Measurements from ENCODE around the gene GNAS-AS1. TPM values are rescaled to one million over a fixed set of nuclear protein-coding genes. Genes with fewer than 3 reads are reported as not detected.

Gene GNAS-AS1
- total RNA-seq, 1 donor from 2014 or later: 1.7 TPM

GRCh38 chr20:58819921-58820320 is 30.8 kb downstream of the GNAS-AS1 start:
- Mint-ChIP-seq H3K9me3 (peaks cover 11% of the 10 kb centered on the region), H3K27me3 (ENCODE audit: insufficient read depth) (peaks cover 36% of the 10 kb centered on the region), H3K4me3 (no peak overlapping the region), H3K27ac (no peak overlapping the region), H3K4me1 (ENCODE audit: low read depth) (peaks cover 16% of the 10 kb centered on the region), H3K36me3 (ENCODE audit: low read depth) (peaks cover 6% of the 10 kb centered on the region)
- DNase-seq (ENCODE audit: low spot score): no peak
- intact Hi-C loops (cut with micrococcal nuclease): loop anchor here (2.0 to 10.0 kb wide), 4 partner anchors 128 to 1199 kb away; partner anchors contain the start of genes NPEPL1, STX16, ZBP1 and ZNF831

GRCh38 chr20:58818586-58819285 is 32.0 kb downstream of the GNAS-AS1 start:
- Mint-ChIP-seq H3K27ac (peak overlapping the region; percentile 53), H3K4me3 (peak overlapping the region; percentile 20), H3K27me3 (ENCODE audit: insufficient read depth) (peaks cover 41% of the 10 kb centered on the region), H3K36me3 (ENCODE audit: low read depth) (peaks cover 6% of the 10 kb centered on the region), H3K9me3 (peaks cover 11% of the 10 kb centered on the region), H3K4me1 (ENCODE audit: low read depth) (peaks cover 16% of the 10 kb centered on the region)
- peak; percentile 55 for DNase-seq (ENCODE audit: low spot score)
- intact Hi-C loops (cut with micrococcal nuclease): loop anchor here (1.0 to 10.0 kb wide), 7 partner anchors 29 to 1198 kb away; partner anchors contain the start of genes NPEPL1, STX16, ZBP1 and ZNF831

- Mint-ChIP-seq H3K27ac (no peak overlapping the region), H3K27me3 (ENCODE audit: insufficient read depth) (peaks cover 37% of the 10 kb centered on the region), H3K4me3 (no peak overlapping the region), H3K9me3 (peaks cover 11% of the 10 kb centered on the region), H3K4me1 (ENCODE audit: low read depth) (peaks cover 16% of the 10 kb centered on the region), H3K36me3 (ENCODE audit: low read depth) (peaks cover 6% of the 10 kb centered on the region)
- intact Hi-C loops (cut with micrococcal nuclease): loop anchor here (1.0 to 10.0 kb wide), 7 partner anchors 30 to 1197 kb away; partner anchors contain the start of genes NPEPL1, STX16, ZBP1 and ZNF831
- DNase-seq (ENCODE audit: low spot score): no peak
Measured at GRCh38 chr20:58817748-58818147, 33.0 kb downstream of the GNAS-AS1 start.

GRCh38 chr20:58816957-58817651 is 33.6 kb downstream of the GNAS-AS1 start:
- no peak overlapping the region for H3K27ac Mint-ChIP-seq
- H3K27me3 Mint-ChIP-seq (ENCODE audit: insufficient read depth): peaks cover 34% of the 10 kb centered on the region
- peaks cover 11% of the 10 kb centered on the region for H3K9me3 Mint-ChIP-seq
- intact Hi-C loops (cut with micrococcal nuclease): loop anchor here (5.0 to 10.0 kb wide), 3 partner anchors 125 to 345 kb away; partner anchors contain the start of genes NPEPL1, STX16 and ZNF831
- H3K4me1 Mint-ChIP-seq (ENCODE audit: low read depth): peaks cover 16% of the 10 kb centered on the region
- H3K4me3 Mint-ChIP-seq: no peak overlapping the region
- H3K36me3 Mint-ChIP-seq (ENCODE audit: low read depth): peaks cover 6% of the 10 kb centered on the region
- DNase-seq (ENCODE audit: low spot score): no peak

- H3K27me3 Mint-ChIP-seq (ENCODE audit: insufficient read depth): peaks cover 35% of the 10 kb centered on the region
- intact Hi-C loops (cut with micrococcal nuclease): loop anchor here (5.0 to 10.0 kb wide), 3 partner anchors 124 to 346 kb away; partner anchors contain the start of genes NPEPL1, STX16 and ZNF831
Measured at GRCh38 chr20:58816051-58816450, 34.7 kb downstream of the GNAS-AS1 start.

GRCh38 chr20:58815448-58815847 is 35.3 kb downstream of the GNAS-AS1 start:
- Mint-ChIP-seq H3K27ac (no peak overlapping the region), H3K4me3 (no peak overlapping the region), H3K4me1 (ENCODE audit: low read depth) (peaks cover 16% of the 10 kb centered on the region), H3K27me3 (ENCODE audit: insufficient read depth) (peaks cover 31% of the 10 kb centered on the region), H3K36me3 (ENCODE audit: low read depth) (peaks cover 4% of the 10 kb centered on the region), H3K9me3 (peaks cover 2% of the 10 kb centered on the region)
- no peak for DNase-seq (ENCODE audit: low spot score)
- intact Hi-C loops (cut with micrococcal nuclease): loop anchor here (5.0 to 10.0 kb wide), 3 partner anchors 123 to 347 kb away; partner anchors contain the start of genes NPEPL1, STX16 and ZNF831

More at GRCh38 chr20:58816051-58816450, 34.7 kb downstream of the GNAS-AS1 start:
- peaks cover 6% of the 10 kb centered on the region for H3K36me3 Mint-ChIP-seq (ENCODE audit: low read depth)
- H3K4me3 Mint-ChIP-seq: no peak overlapping the region
- no peak for DNase-seq (ENCODE audit: low spot score)
- H3K27ac Mint-ChIP-seq: no peak overlapping the region
- H3K9me3 Mint-ChIP-seq: peaks cover 7% of the 10 kb centered on the region
- H3K4me1 Mint-ChIP-seq (ENCODE audit: low read depth): peaks cover 16% of the 10 kb centered on the region

- no peak overlapping the region for H3K27ac Mint-ChIP-seq
- H3K9me3 Mint-ChIP-seq: no peaks in the 10 kb centered on the region
- H3K27me3 Mint-ChIP-seq (ENCODE audit: insufficient read depth): peaks cover 38% of the 10 kb centered on the region
Measured at GRCh38 chr20:58813369-58813768, 37.3 kb downstream of the GNAS-AS1 start.

GRCh38 chr20:58811334-58811733 is 39.4 kb downstream of the GNAS-AS1 start:
- Mint-ChIP-seq H3K27ac (no peak overlapping the region), H3K9me3 (no peaks in the 10 kb centered on the region), H3K4me3 (no peak overlapping the region), H3K27me3 (ENCODE audit: insufficient read depth) (peaks cover 42% of the 10 kb centered on the region), H3K4me1 (ENCODE audit: low read depth) (no peaks in the 10 kb centered on the region), H3K36me3 (ENCODE audit: low read depth) (no peaks in the 10 kb centered on the region)
- intact Hi-C loops (cut with micrococcal nuclease): loop anchor here (10.0 kb wide), 1 partner anchor 157 kb away; the partner anchor contains the start of gene STX16
- no peak for DNase-seq (ENCODE audit: low spot score)

More at GRCh38 chr20:58813369-58813768, 37.3 kb downstream of the GNAS-AS1 start:
- Mint-ChIP-seq H3K4me3 (no peak overlapping the region), H3K36me3 (ENCODE audit: low read depth) (no peaks in the 10 kb centered on the region), H3K4me1 (ENCODE audit: low read depth) (peaks cover 4% of the 10 kb centered on the region)
- DNase-seq (ENCODE audit: low spot score): no peak
- intact Hi-C loops (cut with micrococcal nuclease): loop anchor here (10.0 kb wide), 1 partner anchor 159 kb away; the partner anchor contains the start of gene STX16

- H3K9me3 Mint-ChIP-seq: no peaks in the 10 kb centered on the region
- peaks cover 42% of the 10 kb centered on the region for H3K27me3 Mint-ChIP-seq (ENCODE audit: insufficient read depth)
- no peak overlapping the region for H3K27ac Mint-ChIP-seq
- no peak for DNase-seq (ENCODE audit: low spot score)
- intact Hi-C loops (cut with micrococcal nuclease): loop anchor here (10.0 kb wide), 1 partner anchor 156 kb away; the partner anchor contains the start of gene STX16
- H3K36me3 Mint-ChIP-seq (ENCODE audit: low read depth): no peaks in the 10 kb centered on the region
- H3K4me3 Mint-ChIP-seq: no peak overlapping the region
- H3K4me1 Mint-ChIP-seq (ENCODE audit: low read depth): no peaks in the 10 kb centered on the region
Measured at GRCh38 chr20:58810879-58811250, 39.8 kb downstream of the GNAS-AS1 start.

- H3K9me3 Mint-ChIP-seq: no peaks in the 10 kb centered on the region
- H3K4me3 Mint-ChIP-seq: no peak overlapping the region
- intact Hi-C loops (cut with micrococcal nuclease): loop anchor here (10.0 kb wide), 1 partner anchor 155 kb away; the partner anchor contains the start of gene STX16
- peaks cover 46% of the 10 kb centered on the region for H3K27me3 Mint-ChIP-seq (ENCODE audit: insufficient read depth)
- no peaks in the 10 kb centered on the region for H3K36me3 Mint-ChIP-seq (ENCODE audit: low read depth)
- no peaks in the 10 kb centered on the region for H3K4me1 Mint-ChIP-seq (ENCODE audit: low read depth)
- DNase-seq (ENCODE audit: low spot score): no peak
- H3K27ac Mint-ChIP-seq: no peak overlapping the region
Measured at GRCh38 chr20:58810116-58810878, 40.4 kb downstream of the GNAS-AS1 start.

GRCh38 chr20:58808271-58809046 is 42.2 kb downstream of the GNAS-AS1 start:
- intact Hi-C loops (cut with micrococcal nuclease): no loop called here
- H3K27ac Mint-ChIP-seq: no peak overlapping the region
- H3K4me3 Mint-ChIP-seq: no peak overlapping the region
- no peaks in the 10 kb centered on the region for H3K4me1 Mint-ChIP-seq (ENCODE audit: low read depth)
- no peak for DNase-seq (ENCODE audit: low spot score)
- H3K9me3 Mint-ChIP-seq: no peaks in the 10 kb centered on the region
- H3K27me3 Mint-ChIP-seq (ENCODE audit: insufficient read depth): peaks cover 34% of the 10 kb centered on the region
- H3K36me3 Mint-ChIP-seq (ENCODE audit: low read depth): no peaks in the 10 kb centered on the region
